A549 (cell line): ENCODE data around the gene ANKRD33B. TPM values are rescaled to one million over a fixed set of nuclear protein-coding genes. Genes with fewer than 3 reads are reported as not detected.
A peak's percentile ranks its signal among the peaks of the same experiment; 100 is the strongest.

Experiments used
- ATAC-seq, 2 experiments: fragments of 200-7000 bp in 1 of 2; fragments of >200 bp in 1 of 2; cut with Nextera tagmentation in 1 of 2; cut with Tn5 transposase in 1 of 2; 3 replicates each; pipeline versions ENCODE4 v1.8.0 to v1.9.1; 2018 to 2020; ENCODE audit warnings: mild to moderate bottlenecking in 1 of 2, moderate library complexity in 1 of 2
- CTCF ChIA-PET: fragments of 300-600 bp; sonication (Branson Sonifier 250); formaldehyde crosslinking; extraction: SDS; loops from one replicate; lab custom pipeline; 2021; ENCODE audit warnings: antibody characterized with exemption, inconsistent platforms; lab: Yijun Ruan, JAX
- POLR2A ChIA-PET: fragments of 350-600 bp; formaldehyde crosslinking; extraction: SDS; loops from one replicate; lab custom pipeline; 2021; ENCODE audit warnings: antibody characterized with exemption, inconsistent platforms; lab: Yijun Ruan, JAX
- DNase-seq, 2 experiments: peaks; one replicate each; pipeline versions ENCODE4 v3.0.0 to v3.0.0-alpha.2; 2011 to 2016; ENCODE audit warnings: low read depth in 1 of 2, low spot score in 1 of 2
- FAIRE-seq: peaks from 2 replicates; lab custom pipeline; 2011; peaks lifted over from hg19 to GRCh38; lab: Jason Lieb, UNC
- H3K27ac ChIP-seq, 2 experiments: fragments of >200 bp; sonication (Bioruptor Twin); formaldehyde crosslinking; 3 replicates each; pipeline ENCODE4 v1.5.1; 2016 to 2017
- H3K4me1 ChIP-seq: fragments of >200 bp; sonication (Bioruptor Twin); formaldehyde crosslinking; 3 replicates; pipeline ENCODE4 v1.6.1; 2016
- H3K4me2 ChIP-seq: fragments of >200 bp; sonication (Bioruptor Twin); formaldehyde crosslinking; 3 replicates; pipeline ENCODE4 v1.6.1; 2016
- H3K4me3 ChIP-seq: fragments of >200 bp; sonication (Bioruptor Twin); formaldehyde crosslinking; 3 replicates; pipeline ENCODE4 v1.5.1; 2016
- H3K9me3 ChIP-seq: fragments of >200 bp; sonication (Bioruptor Twin); formaldehyde crosslinking; 3 replicates; pipeline ENCODE4 v1.6.1; 2016
- CBX8 ChIP-seq: fragments of 200-600 bp; sonication (generic); IDR thresholded peaks from 2 replicates; pipeline ENCODE4 v1.6.1; 2016
- CEBPB ChIP-seq, 2 experiments: fragments of >200 bp in 1 of 2; sonication (Bioruptor Twin) in 1 of 2; formaldehyde crosslinking in 1 of 2; IDR thresholded peaks; 2 replicates each; pipeline ENCODE4 v1.6.1; 2012 to 2016
- E2F6 ChIP-seq: IDR thresholded peaks from 2 replicates; pipeline ENCODE4 v1.6.1; 2012; ENCODE audit warnings: low read depth, borderline replicate concordance
- EHMT2 ChIP-seq: fragments of 200-600 bp; sonication (generic); IDR thresholded peaks from 2 replicates; pipeline ENCODE4 v1.6.1; 2016; ENCODE audit warnings: antibody characterized with exemption, low read depth, mild to moderate bottlenecking, moderate library complexity
- ELK1 ChIP-seq: fragments of 150-350 bp; IDR thresholded peaks from 2 replicates; pipeline ENCODE4 v1.6.1; 2014; ENCODE audit warnings: low read depth, mild to moderate bottlenecking, low read length
- FOXS1 ChIP-seq: fragments of 250-450 bp; sonication (Bioruptor Pico); IDR thresholded peaks from 2 replicates; pipeline ENCODE4 v1.5.0; 2020; ENCODE audit warnings: mild to moderate bottlenecking, moderate library complexity
- HEYL ChIP-seq: fragments of 250-450 bp; sonication (Bioruptor Pico); IDR thresholded peaks from 2 replicates; pipeline ENCODE4 v1.8.0; 2021; ENCODE audit warnings: mild to moderate bottlenecking, moderate library complexity
- HOXA7 ChIP-seq: fragments of 250-450 bp; sonication (Bioruptor Pico); IDR thresholded peaks from 2 replicates; pipeline ENCODE4 v1.5.0; 2020; ENCODE audit warnings: mild to moderate bottlenecking, moderate library complexity
- HOXB5 ChIP-seq: fragments of 250-450 bp; sonication (Bioruptor Pico); IDR thresholded peaks from 2 replicates; pipeline ENCODE4 v1.5.0; 2020; ENCODE audit warnings: mild to moderate bottlenecking, moderate library complexity
- KDM1A ChIP-seq: fragments of 200-600 bp; sonication (generic); IDR thresholded peaks from 2 replicates; pipeline ENCODE4 v1.6.1; 2016; ENCODE audit warnings: low read depth, mild to moderate bottlenecking
- MAFK ChIP-seq: fragments of 450-650 bp; IDR thresholded peaks from 2 replicates; pipeline ENCODE4 v1.6.1; 2014; ENCODE audit not compliant: partially characterized antibody
- MAX ChIP-seq: IDR thresholded peaks from 2 replicates; pipeline ENCODE4 v1.6.1; 2012
- MYC ChIP-seq: IDR thresholded peaks from 2 replicates; pipeline ENCODE4 v1.6.1; 2012; ENCODE audit warnings: mild to moderate bottlenecking, inconsistent platforms, low read length, improper control_type of control experiment, borderline replicate concordance
- NPAS2 ChIP-seq: fragments of 250-450 bp; sonication (Bioruptor Pico); IDR thresholded peaks from 2 replicates; pipeline ENCODE4 v1.8.0; 2022; ENCODE audit warnings: mild to moderate bottlenecking, moderate library complexity, borderline replicate concordance
- TP53 ChIP-seq: fragments of 250-450 bp; sonication (Bioruptor Pico); IDR thresholded peaks from 2 replicates; pipeline ENCODE4 v1.5.0; 2021; ENCODE audit warnings: mild to moderate bottlenecking, moderate library complexity
- ZFP36 ChIP-seq: fragments of 450-650 bp; IDR thresholded peaks from 2 replicates; pipeline ENCODE4 v1.6.1; 2014; ENCODE audit warnings: borderline replicate concordance; ENCODE audit not compliant: partially characterized antibody
- ZSCAN20 ChIP-seq: fragments of 250-450 bp; sonication (Bioruptor Pico); IDR thresholded peaks from 2 replicates; pipeline ENCODE4 v1.8.0; 2022; ENCODE audit warnings: mild to moderate bottlenecking, moderate library complexity
- whole genome bisulfite sequencing: methylation state at CpG from one replicate; pipeline ENCODE4 v1.1.6; 2017; ENCODE audit errors: missing lambda C conversion rate; 5-methylcytosine and 5-hydroxymethylcytosine counted together
- polyA plus RNA-seq, 4 experiments: library from polyadenylated mRNA; depleted of rRNA in 3 of 4; stranded (reverse); fragments of >200 nt; fragmentation: RNase III in 1 of 4; extraction: RNeasy Plus Mini Kit Qiagen cat#74134 plus additional on column Dnase treatment in 1 of 4; gene quantifications; 2 replicates in 3 of 4; 3 replicates in 1 of 4; pipeline ENCODE4 v1.2.3, GENCODE V29; 2011 to 2017
- TF ChIP-seq, protein P1 (sequence below): IDR thresholded peaks from 2 replicates; pipeline ENCODE4 v1.6.1; 2012
- TF ChIP-seq, protein P2 (sequence below): fragments of >200 bp; sonication (Bioruptor Twin); formaldehyde crosslinking; IDR thresholded peaks from 3 replicates; pipeline ENCODE4 v1.5.1; 2016

ANKRD33B gene
- polyA plus RNA-seq, 2 of the 4 experiments (the other 2 are of a cell fraction), result 4.0 to 6.9 TPM

GRCh38 chr5:10522224-10522611 lies 41.7 kb upstream of the ANKRD33B start:
- DNase-seq, result no peak
- Histone ChIP-seq H3K4me2 (no peak overlapping the region), H3K9me3 (peaks cover 7% of the 10 kb centered on the region), H3K4me3 (no peak overlapping the region), H3K4me1 (peaks cover 34% of the 10 kb centered on the region), H3K27ac (no peak overlapping the region)
- peak; percentile 68 for TF ChIP-seq KDM1A
- TF ChIP-seq NPAS2 (CRISPR knock-in tag), result no peak
- no peak for TF ChIP-seq ZFP36
- WGBS, result 88% methylated on average over 4 of the region's 4 CpGs
- no peak for FAIRE-seq
- ATAC-seq, result no peak
- ChIA-PET POLR2A (no interaction called here), CTCF (no interaction called here)

DNA sequence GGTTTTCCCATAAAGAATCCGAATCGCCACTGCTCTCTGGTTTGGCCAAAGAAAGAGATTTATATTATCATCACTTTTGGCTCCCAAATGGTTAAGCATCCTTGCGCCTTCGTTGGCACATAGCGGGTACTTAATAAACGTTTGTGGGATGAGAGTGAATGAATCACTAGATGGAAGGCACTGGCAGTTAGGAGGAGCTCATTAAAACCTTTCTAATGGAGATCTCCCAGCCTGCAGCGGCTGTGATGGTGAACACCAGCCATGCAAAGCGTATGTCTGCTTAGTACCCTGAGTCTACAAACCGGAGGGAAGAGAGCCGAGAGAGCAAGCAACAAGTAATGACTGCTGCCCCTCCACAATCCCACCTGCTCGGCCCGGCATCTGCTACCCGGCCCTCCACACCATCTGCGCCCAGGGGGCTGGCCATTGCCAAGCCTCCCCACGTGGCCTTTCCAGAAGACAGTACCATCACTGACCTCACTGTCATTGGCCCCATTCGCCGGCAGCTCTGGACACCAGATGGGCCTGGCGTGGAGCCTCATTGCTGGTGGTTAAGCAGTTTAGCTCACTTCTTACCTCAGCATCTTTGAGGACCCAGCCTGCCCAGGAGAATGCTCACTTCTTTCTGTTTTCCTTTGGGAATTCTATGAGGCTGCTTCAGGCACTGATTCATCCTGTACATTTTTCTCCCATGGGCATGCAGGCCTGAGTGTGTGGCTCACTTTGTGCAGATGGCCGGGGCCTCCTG lies 39.3 kb upstream of the ANKRD33B start:
- H3K4me1 ChIP-seq, result peaks cover 33% of the 10 kb centered on the region
- H3K4me3 ChIP-seq, result no peak overlapping the region
- peak overlapping the region; percentile 61 to 70 for H3K27ac ChIP-seq
- H3K9me3 ChIP-seq, result peaks cover 7% of the 10 kb centered on the region
- POLR2A ChIA-PET, result interaction anchor here (1.1 kb wide), 1 partner anchor 27 kb away, joined by 4 read pairs; no protein-coding TSS in a partner anchor
- no peak for TF ChIP-seq CBX8
- TF ChIP-seq, protein P1, sequence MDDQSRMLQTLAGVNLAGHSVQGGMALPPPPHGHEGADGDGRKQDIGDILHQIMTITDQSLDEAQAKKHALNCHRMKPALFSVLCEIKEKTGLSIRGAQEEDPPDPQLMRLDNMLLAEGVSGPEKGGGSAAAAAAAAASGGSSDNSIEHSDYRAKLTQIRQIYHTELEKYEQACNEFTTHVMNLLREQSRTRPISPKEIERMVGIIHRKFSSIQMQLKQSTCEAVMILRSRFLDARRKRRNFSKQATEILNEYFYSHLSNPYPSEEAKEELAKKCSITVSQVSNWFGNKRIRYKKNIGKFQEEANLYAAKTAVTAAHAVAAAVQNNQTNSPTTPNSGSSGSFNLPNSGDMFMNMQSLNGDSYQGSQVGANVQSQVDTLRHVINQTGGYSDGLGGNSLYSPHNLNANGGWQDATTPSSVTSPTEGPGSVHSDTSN, result no peak
- TF ChIP-seq, protein P2, sequence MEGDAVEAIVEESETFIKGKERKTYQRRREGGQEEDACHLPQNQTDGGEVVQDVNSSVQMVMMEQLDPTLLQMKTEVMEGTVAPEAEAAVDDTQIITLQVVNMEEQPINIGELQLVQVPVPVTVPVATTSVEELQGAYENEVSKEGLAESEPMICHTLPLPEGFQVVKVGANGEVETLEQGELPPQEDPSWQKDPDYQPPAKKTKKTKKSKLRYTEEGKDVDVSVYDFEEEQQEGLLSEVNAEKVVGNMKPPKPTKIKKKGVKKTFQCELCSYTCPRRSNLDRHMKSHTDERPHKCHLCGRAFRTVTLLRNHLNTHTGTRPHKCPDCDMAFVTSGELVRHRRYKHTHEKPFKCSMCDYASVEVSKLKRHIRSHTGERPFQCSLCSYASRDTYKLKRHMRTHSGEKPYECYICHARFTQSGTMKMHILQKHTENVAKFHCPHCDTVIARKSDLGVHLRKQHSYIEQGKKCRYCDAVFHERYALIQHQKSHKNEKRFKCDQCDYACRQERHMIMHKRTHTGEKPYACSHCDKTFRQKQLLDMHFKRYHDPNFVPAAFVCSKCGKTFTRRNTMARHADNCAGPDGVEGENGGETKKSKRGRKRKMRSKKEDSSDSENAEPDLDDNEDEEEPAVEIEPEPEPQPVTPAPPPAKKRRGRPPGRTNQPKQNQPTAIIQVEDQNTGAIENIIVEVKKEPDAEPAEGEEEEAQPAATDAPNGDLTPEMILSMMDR, result no peak
- no peak for TF ChIP-seq E2F6
- no peak for TF ChIP-seq ZSCAN20 (CRISPR knock-in tag)
- no peak for TF ChIP-seq HOXA7 (CRISPR knock-in tag)
- no peak for TF ChIP-seq ELK1
- TF ChIP-seq HEYL (CRISPR knock-in tag), result no peak
- TF ChIP-seq CEBPB (IDR thresholded peaks at IDR 0.05), result no peak
- no peak for TF ChIP-seq TP53 (CRISPR knock-in tag)
- TF ChIP-seq EHMT2, result no peak
- no peak for TF ChIP-seq MAX
- TF ChIP-seq HOXB5, result no peak
- no peak for TF ChIP-seq MAFK
- TF ChIP-seq MYC, result no peak
- TF ChIP-seq FOXS1, result no peak
- FAIRE-seq (no peak), ATAC-seq (peak; percentile 46 to 59; a peak in 3 of 6 replicates), DNase-seq (peak in 1 of 2 experiments; percentile 39)
- CTCF ChIA-PET, result interaction anchor here (1.3 to 2.0 kb wide), 3 partner anchors 11 to 103 kb away, joined by 3 to 7 read pairs (median 5); no protein-coding TSS in a partner anchor
- peak overlapping the region; percentile 34 for H3K4me2 ChIP-seq
- 83% methylated on average over 19 of the region's 19 CpGs for WGBS
